ENCODE data around the gene PTPRF. TPM values are rescaled to one million over a fixed set of nuclear protein-coding genes. Genes with fewer than 3 reads are reported as not detected.

PTPRF gene
- total RNA-seq, 1 donor from 2014 or later = not detected

- no peak overlapping the region for H3K27ac Mint-ChIP-seq
- H3K4me3 Mint-ChIP-seq = no peak overlapping the region
- DNase-seq = no peak
- peaks cover 7% of the 10 kb centered on the region for H3K27me3 Mint-ChIP-seq
- CTCF ChIA-PET = no interaction called here
- TF ChIP-seq CTCF (IDR thresholded peaks at IDR 0.05) = no peak
- POLR2A ChIA-PET = no interaction called here
- ATAC-seq (ENCODE audit: low read depth) = no peak
- peaks cover 2% of the 10 kb centered on the region for H3K4me1 Mint-ChIP-seq
- H3K36me3 Mint-ChIP-seq (ENCODE audit: low read depth) = no peaks in the 10 kb centered on the region
- intact Hi-C loops (cut with micrococcal nuclease) = no loop called here
- no peaks in the 10 kb centered on the region for H3K9me3 Mint-ChIP-seq
Observed at GRCh38 chr1:43570715-43571114, 40.0 kb downstream of the PTPRF start.

- H3K9me3 Mint-ChIP-seq = no peaks in the 10 kb centered on the region
- no peaks in the 10 kb centered on the region for H3K4me1 Mint-ChIP-seq
- no peaks in the 10 kb centered on the region for H3K27me3 Mint-ChIP-seq
- H3K4me3 Mint-ChIP-seq = no peak overlapping the region
- intact Hi-C loops (cut with micrococcal nuclease) = no loop called here
- ATAC-seq (ENCODE audit: low read depth) = no peak
- ChIA-PET CTCF (no interaction called here), POLR2A (no interaction called here)
- no peak for DNase-seq
- H3K27ac Mint-ChIP-seq = no peak overlapping the region
- no peaks in the 10 kb centered on the region for H3K36me3 Mint-ChIP-seq (ENCODE audit: low read depth)
- no peak for TF ChIP-seq CTCF (IDR thresholded peaks at IDR 0.05)
Observed at GRCh38 chr1:43572084-43572483, 41.4 kb downstream of the PTPRF start.

GRCh38 chr1:43572538-43572937, 41.9 kb downstream of the PTPRF start:
- H3K9me3 Mint-ChIP-seq = no peaks in the 10 kb centered on the region
- CTCF ChIA-PET = no interaction called here
- intact Hi-C loops (cut with micrococcal nuclease) = no loop called here
- ATAC-seq (ENCODE audit: low read depth) (no peak), DNase-seq (no peak)
- POLR2A ChIA-PET = no interaction called here
- H3K4me1 Mint-ChIP-seq = no peaks in the 10 kb centered on the region
- H3K27ac Mint-ChIP-seq = no peak overlapping the region
- no peaks in the 10 kb centered on the region for H3K27me3 Mint-ChIP-seq
- no peak overlapping the region for H3K4me3 Mint-ChIP-seq
- TF ChIP-seq CTCF (IDR thresholded peaks at IDR 0.05) = no peak
- no peaks in the 10 kb centered on the region for H3K36me3 Mint-ChIP-seq (ENCODE audit: low read depth)

- H3K27me3 Mint-ChIP-seq = no peaks in the 10 kb centered on the region
- H3K4me3 Mint-ChIP-seq = no peak overlapping the region
- no peaks in the 10 kb centered on the region for H3K9me3 Mint-ChIP-seq
- H3K36me3 Mint-ChIP-seq (ENCODE audit: low read depth) = no peaks in the 10 kb centered on the region
- DNase-seq (no peak), ATAC-seq (ENCODE audit: low read depth) (no peak)
- H3K4me1 Mint-ChIP-seq = no peaks in the 10 kb centered on the region
- no peak for TF ChIP-seq CTCF (IDR thresholded peaks at IDR 0.05)
- CTCF ChIA-PET = no interaction called here
- POLR2A ChIA-PET = no interaction called here
- no peak overlapping the region for H3K27ac Mint-ChIP-seq
- intact Hi-C loops (cut with micrococcal nuclease) = no loop called here
Observed at GRCh38 chr1:43573066-43573800, 42.5 kb downstream of the PTPRF start.

- DNase-seq (no peak), ATAC-seq (ENCODE audit: low read depth) (no peak)
- H3K36me3 Mint-ChIP-seq (ENCODE audit: low read depth) = no peaks in the 10 kb centered on the region
- no peak for TF ChIP-seq CTCF (IDR thresholded peaks at IDR 0.05)
- no peaks in the 10 kb centered on the region for H3K9me3 Mint-ChIP-seq
- H3K27me3 Mint-ChIP-seq = peaks cover 2% of the 10 kb centered on the region
- CTCF ChIA-PET = no interaction called here
- no peak overlapping the region for H3K27ac Mint-ChIP-seq
- no peak overlapping the region for H3K4me3 Mint-ChIP-seq
- POLR2A ChIA-PET = no interaction called here
- intact Hi-C loops (cut with micrococcal nuclease) = no loop called here
- H3K4me1 Mint-ChIP-seq = no peaks in the 10 kb centered on the region
Observed at GRCh38 chr1:43576521-43576920, 45.8 kb downstream of the PTPRF start.
